SU-DHL-6 (cell line): ENCODE data around the gene XKR7.

Experiments
- EZH2phosphoT487 ChIP-seq: fragments of 200-600 bp; sonication (generic), shearing (Covaris generic); conservative IDR thresholded peaks from 2 replicates; pipeline ENCODE4 v1.6.1; 2018; ENCODE audit warnings: mild to moderate bottlenecking, antibody characterized with exemption, low read length, moderate library complexity, mixed read lengths
- TF ChIP-seq, protein P1 (sequence below): fragments of 200-600 bp; sonication (generic); IDR thresholded peaks from one replicate; pipeline ENCODE4 v1.5.1; 2017; ENCODE audit warnings: antibody characterized with exemption, mild to moderate bottlenecking, low read length, moderate library complexity; ENCODE audit not compliant: insufficient read depth, poor library complexity, severe bottlenecking

DNA sequence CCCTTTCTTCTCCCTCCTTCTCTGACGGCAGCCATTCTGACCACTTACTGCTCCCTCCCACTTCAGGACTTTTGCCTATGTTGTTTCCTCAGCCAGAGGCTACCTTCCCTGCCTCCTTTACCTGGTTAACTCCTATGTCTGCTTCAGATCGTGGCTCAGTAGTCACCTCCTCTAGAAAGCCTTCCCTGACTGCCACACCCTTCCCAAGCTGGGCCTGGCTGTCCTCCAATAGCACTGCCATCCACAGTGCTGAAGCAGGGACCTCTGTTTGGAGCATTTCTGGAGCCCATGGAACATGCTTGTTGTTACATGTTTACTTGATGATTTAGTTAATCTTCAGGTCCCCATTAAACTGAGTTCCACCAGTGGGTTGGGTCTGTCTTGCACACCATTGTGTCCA lies 13.8 kb downstream of the XKR7 start:
- TF ChIP-seq, protein P1, sequence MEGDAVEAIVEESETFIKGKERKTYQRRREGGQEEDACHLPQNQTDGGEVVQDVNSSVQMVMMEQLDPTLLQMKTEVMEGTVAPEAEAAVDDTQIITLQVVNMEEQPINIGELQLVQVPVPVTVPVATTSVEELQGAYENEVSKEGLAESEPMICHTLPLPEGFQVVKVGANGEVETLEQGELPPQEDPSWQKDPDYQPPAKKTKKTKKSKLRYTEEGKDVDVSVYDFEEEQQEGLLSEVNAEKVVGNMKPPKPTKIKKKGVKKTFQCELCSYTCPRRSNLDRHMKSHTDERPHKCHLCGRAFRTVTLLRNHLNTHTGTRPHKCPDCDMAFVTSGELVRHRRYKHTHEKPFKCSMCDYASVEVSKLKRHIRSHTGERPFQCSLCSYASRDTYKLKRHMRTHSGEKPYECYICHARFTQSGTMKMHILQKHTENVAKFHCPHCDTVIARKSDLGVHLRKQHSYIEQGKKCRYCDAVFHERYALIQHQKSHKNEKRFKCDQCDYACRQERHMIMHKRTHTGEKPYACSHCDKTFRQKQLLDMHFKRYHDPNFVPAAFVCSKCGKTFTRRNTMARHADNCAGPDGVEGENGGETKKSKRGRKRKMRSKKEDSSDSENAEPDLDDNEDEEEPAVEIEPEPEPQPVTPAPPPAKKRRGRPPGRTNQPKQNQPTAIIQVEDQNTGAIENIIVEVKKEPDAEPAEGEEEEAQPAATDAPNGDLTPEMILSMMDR, result no peak
- no peak for TF ChIP-seq EZH2phosphoT487
